ENCODE data around the gene MEX3B.

DNA sequence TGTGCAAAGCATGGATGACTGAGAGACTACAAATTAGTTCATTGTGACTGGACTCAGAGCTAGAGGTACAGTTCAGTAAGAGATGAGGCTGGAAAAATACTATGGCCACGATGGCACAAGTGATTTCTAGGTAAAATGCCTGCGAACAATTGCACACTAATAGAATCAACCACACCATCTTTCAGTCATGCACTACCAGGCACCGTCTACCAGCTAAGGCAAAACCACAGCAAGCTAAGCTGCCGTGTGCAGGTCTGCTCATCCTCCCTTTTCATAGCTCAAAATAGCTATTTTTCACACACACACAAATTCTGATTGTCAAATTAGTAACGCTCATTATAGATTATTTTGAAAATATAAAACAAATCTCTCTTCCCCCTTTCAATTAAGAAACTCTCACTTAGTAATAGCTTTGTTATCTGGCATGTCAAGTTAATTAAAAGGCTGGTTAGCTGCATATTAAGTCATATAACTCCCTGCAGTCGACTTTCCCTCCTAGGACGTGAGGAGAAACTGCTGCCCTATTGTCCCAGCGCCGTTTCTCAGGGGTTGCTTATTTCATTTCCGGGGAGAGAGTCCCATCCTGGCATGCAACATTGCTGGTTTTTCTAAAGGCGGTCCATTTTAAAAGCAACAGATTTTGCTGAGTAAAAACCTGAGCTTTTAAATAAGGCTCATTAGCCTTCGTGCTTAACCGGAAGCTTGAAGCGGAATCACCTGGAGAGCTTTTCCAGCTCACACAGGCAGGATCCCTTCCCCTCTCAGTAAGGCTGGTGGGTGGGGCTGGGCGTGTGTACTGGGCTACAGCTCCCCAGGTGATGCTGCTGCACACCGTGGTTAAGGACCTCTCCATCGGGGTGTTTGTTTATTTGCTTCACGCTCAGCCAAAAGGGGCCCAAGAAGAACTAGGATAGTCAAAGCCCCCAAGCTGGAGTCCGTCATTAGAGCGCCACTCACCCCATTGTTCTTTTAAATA is 16.9 kb upstream of the MEX3B start:
- TF ChIP-seq POLR2A (IDR thresholded peaks at IDR 0.05; ENCODE audit: low read depth, low read length) = no peak
- TF ChIP-seq POLR2AphosphoS5 (IDR thresholded peaks at IDR 0.05; ENCODE audit: low read depth, low read length) = no peak
- TF ChIP-seq TAF1 (IDR thresholded peaks at IDR 0.05; ENCODE audit: borderline replicate concordance, low read depth, low read length) = no peak
